Stimulated activated CD8-positive, alpha-beta memory T cell treated with anti-CD3 and anti-CD28 coated beads, Interleukin-12 subunit alpha, Interleukin-12 subunit beta, amount 100 ng/mL, for 24 hours (primary cell): ENCODE data around the gene OR8K1.

Experiments used
- DNase-seq: peaks from one replicate; pipeline ENCODE4 v3.0.0-alpha.2; 2020; ENCODE audit errors: extremely low read depth

The OR8K1 gene

GRCh38 chr11:56345739-56346138, at the start of gene OR8K1:
OR8K1 (plus strand) TSS chr11:56346039; CDS start chr11:56346039, 0 bp downstream.
- no peak for DNase-seq

GRCh38 chr11:56296898-56297297, 48.9 kb upstream of the OR8K1 start:
- no peak for DNase-seq

- no peak for DNase-seq
These were observed 38.0 kb upstream of the OR8K1 start for GRCh38 chr11:56307836-56308235.

GRCh38 chr11:56314844-56315243, 31.0 kb upstream of the OR8K1 start, which contains the start of gene OR8K3:
OR8K3 (plus strand) TSS chr11:56315144; CDS start chr11:56318307, 3,163 bp downstream.
- no peak for DNase-seq

- no peak for DNase-seq
These were observed 13.9 kb upstream of the OR8K1 start for GRCh38 chr11:56331861-56332491.

- no peak for DNase-seq
These were observed 12.7 kb upstream of the OR8K1 start for GRCh38 chr11:56333156-56333555.

- DNase-seq, result no peak
These were observed 5.5 kb upstream of the OR8K1 start for GRCh38 chr11:56340289-56340688.

- DNase-seq, result no peak
These were observed 8.2 kb downstream of the OR8K1 start, which contains the start of gene OR8J1 for GRCh38 chr11:56353991-56354390. OR8J1 (plus strand) TSS chr11:56354291; CDS start chr11:56360247, 5,956 bp downstream.

GRCh38 chr11:56375324-56375723, 29.5 kb downstream of the OR8K1 start, which contains the start of gene OR8U1:
OR8U1 (plus strand) TSS chr11:56375624; CDS start chr11:56375624, 0 bp downstream.
- no peak for DNase-seq

GRCh38 chr11:56380120-56380519, 34.3 kb downstream of the OR8K1 start:
- DNase-seq, result no peak

GRCh38 chr11:56394381-56394780, 48.5 kb downstream of the OR8K1 start:
- no peak for DNase-seq

- no peak for DNase-seq
These were observed 50.2 kb downstream of the OR8K1 start for GRCh38 chr11:56396047-56396446.
